GM19238 (cell line): ENCODE results near the gene TLR7.

Experiments used
- DNase-seq: peaks from one replicate; pipeline ENCODE4 v3.0.0; 2011; ENCODE audit warnings: low spot score; ENCODE audit not compliant: insufficient read length

Gene TLR7

GRCh38 chrX:12866451-12867377, at the start of gene TLR7:
Gene TLR7, plus strand, starts transcription at chrX:12867072. Its CDS starts 507 bp downstream, at chrX:12867579.
- no peak for DNase-seq

DNA sequence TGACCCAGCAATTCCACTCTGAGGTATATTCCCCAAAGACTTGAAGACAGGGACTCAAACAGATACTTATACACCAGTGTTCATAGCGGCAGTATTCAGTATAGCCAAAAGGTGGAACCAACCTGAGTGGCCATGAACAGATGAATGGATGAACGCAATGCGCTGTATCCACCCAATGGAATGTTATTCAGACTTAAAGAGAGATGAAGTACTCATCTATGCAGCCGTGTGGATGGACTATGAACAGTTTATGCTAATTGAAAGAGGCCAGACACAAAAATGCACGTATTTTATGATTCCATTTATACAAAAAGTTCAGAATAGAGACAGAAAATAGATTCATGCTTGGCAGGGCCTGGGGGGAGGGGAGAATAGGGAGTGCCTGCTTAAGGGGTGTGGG, 49.3 kb upstream of the TLR7 start:
- no peak for DNase-seq

GRCh38 chrX:12819222-12819621, 47.6 kb upstream of the TLR7 start:
- no peak for DNase-seq

DNA sequence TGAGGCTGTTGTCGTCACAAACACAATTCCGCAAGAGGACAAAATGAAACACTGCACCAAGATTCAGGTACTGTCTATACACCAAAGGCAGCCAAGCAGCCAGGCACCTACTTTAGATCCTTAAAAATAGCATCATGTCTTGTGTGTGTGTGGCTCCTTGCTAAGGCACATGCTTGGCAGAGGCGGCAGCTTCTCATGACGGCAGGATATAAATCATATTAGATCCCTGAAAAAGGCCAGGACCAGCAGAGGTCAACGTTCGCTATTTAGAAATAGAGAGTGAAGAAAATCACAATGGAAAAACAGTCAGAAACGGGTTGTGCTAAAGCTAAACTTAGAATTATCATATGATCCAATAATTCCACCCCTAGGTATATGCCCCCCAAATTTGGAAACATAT, 46.1 kb upstream of the TLR7 start:
- no peak for DNase-seq

- no peak for DNase-seq
Observed at GRCh38 chrX:12824944-12825343, 41.9 kb upstream of the TLR7 start.

DNA sequence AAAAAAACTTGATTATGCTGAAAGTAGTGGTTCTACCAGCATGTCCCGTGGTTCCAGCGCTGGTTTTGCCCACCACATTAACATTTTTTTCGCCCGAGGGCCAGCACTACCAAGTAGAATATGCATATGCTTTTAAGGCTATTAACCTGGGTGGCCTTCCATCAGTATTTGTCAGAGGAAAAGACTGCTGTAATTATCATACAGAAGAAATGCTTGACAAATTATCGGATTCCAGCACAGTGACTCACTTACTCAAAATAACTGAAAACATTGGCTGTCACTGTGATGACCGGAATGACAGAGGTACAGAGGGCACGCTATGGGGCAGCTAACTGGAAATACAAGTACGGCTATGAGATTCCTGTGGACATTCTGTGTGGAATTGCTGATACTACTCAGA, 41.1 kb upstream of the TLR7 start:
- DNase-seq = no peak

DNA sequence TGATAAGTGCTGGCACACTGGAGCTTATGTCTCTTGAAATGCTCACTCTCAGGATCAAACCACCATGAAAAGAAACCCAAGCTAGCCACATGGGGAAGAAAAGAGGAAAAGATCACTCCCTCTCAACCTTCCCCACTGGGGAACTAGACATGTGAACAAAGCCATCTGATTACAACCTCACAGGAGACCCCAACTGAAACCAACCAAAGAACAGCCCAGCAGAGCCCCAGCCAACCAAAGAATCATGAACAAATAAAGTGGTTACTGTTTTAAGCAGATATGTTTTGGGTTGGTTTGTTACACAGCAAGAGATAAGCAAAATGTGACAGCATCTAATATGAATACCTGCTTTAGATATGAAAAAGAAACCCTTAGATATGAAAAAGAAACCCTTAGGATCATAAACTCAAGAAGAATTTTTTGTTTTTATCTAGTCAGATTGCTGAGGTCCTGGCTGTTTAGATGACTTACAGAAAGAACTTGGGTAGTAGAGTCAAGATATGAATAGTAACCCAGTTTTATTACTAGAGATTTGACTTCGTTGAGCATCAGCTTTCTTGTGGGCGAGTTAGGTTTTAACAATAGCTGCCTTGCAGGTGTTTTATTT, 23.7 kb upstream of the TLR7 start:
- no peak for DNase-seq

DNA sequence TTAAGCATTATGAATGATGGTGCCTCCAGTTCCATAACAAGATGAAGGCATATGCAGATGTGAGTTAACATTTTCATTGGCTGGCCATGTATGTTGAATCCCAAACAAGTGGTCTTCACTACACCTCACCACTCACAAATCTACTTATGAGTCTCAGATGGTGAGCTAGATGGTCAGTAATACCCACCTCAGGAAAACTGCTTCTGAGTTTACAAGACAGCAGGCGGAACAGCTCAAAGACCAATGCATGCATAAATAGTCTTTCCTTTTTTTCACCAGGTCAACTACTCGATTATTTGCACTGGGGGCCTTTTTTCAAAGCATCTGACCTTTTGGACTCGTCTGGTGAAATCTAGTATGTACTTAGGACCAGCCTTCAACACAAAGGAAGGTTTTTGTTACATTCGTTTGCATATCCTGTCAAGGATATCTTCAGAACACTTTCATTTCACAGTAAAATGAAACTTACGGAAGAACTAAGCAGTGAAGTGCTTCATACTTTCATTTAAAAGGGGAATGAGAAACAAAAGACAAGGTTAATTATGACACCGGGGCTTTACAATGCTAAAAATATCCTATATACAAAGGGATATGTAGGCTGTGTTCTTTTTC, 23.1 kb upstream of the TLR7 start:
- no peak for DNase-seq

GRCh38 chrX:12844319-12844718, 22.6 kb upstream of the TLR7 start:
- no peak for DNase-seq

GRCh38 chrX:12865359-12865758, 1.5 kb upstream of the TLR7 start:
- DNase-seq = no peak

DNA sequence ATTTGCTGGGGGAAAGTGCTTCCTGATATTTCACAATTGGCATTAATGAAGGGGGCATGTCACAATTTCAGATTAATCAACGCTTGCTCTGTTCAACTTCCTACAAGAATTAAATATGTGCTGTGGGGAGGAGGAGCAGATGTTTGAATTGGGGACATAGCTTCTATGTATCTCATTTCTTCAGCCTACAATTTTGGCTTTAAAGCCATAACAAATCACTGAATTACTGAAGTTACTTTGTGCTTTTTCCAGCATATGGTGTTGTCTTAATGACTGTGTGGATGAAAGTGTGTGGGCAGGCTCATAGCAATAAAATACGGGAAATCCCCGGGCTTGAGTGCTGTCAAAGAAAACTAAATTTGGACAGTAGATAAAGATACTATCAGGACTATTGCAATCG, 813 bp downstream of the TLR7 start:
- DNase-seq = no peak

- DNase-seq = no peak
Observed at GRCh38 chrX:12868747-12869146, 1.9 kb downstream of the TLR7 start.

DNA sequence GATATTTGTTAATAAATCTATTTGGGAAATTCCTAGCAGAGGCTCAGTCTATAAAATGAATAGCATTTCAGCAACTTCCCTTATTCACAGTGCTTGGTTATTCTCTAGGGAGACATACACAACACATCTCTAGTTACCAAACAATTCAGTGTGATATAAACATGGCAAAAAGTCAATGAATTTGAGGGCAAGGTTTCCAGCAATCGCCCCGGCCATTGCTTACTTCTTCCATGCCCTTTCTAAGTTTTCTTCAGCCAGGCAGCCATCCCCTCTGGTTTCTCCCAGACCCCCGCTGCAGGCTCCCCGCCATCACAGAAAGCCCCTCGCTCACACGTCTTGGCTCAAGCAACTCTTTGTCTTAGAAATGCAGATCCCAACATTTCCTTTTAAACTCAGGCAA, 4.4 kb downstream of the TLR7 start:
- no peak for DNase-seq

DNA sequence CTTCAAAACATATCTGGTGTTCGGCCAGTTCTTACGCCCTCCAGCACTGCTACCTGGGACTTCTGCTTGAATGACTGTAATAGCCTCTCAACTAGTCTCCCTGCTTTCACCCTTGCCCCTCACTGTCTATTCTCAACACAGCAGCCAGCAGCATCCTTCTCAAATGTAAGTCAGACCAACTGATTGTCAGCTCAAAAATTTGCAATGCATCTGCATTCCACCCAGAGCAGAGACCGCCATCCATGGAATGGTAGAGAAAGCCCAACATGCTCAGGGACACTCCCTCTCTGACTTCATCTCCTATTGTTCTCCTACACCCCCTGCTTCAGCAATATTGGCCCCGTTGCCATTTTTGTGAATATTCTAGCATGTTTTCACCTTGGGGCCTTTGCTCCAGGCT, 5.9 kb downstream of the TLR7 start:
- no peak for DNase-seq

- no peak for DNase-seq
Observed at GRCh38 chrX:12874581-12874980, 7.7 kb downstream of the TLR7 start.

GRCh38 chrX:12877386-12877785, 10.5 kb downstream of the TLR7 start:
- DNase-seq = no peak

DNA sequence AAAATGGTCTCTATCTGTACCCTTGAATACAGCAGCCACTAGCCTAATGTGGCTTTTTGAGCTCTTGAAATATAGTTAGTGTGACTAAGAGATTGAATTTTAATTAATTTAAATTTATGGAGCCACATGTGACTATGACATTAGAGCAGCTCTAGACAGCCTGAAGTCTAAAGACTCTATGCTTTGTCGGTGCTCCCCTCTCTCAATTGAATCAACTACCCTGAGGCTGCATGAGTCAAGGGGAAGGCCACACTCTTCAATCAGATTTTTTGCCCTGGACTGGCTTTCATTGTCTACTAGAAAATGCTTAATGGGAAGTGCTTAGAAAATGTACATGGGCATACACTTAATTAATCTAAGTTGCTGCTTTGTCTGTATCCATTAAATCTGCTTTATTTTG, 11.7 kb downstream of the TLR7 start:
- no peak for DNase-seq

DNA sequence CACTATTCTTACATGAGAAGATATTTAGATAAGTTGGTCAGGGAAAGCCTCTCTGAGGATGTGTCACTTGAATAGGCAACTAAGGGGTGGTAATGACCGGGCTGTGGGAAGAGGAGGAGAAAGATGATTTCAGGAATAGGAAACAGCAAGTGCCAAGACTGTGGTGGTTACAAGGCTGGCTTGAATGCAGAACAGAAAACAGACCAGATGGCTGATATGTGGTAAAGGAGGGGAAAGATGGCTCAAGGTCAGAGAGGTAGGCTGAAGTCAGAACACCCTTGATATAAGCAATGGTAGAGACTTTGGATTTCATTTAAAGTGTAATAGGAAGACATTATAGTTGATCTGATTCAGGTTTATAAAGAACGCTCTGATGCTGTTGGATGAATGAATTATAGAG, 15.0 kb downstream of the TLR7 start:
- no peak for DNase-seq

DNA sequence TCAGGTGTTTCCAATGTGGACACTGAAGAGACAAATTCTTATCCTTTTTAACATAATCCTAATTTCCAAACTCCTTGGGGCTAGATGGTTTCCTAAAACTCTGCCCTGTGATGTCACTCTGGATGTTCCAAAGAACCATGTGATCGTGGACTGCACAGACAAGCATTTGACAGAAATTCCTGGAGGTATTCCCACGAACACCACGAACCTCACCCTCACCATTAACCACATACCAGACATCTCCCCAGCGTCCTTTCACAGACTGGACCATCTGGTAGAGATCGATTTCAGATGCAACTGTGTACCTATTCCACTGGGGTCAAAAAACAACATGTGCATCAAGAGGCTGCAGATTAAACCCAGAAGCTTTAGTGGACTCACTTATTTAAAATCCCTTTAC, 18.6 kb downstream of the TLR7 start:
- no peak for DNase-seq

DNA sequence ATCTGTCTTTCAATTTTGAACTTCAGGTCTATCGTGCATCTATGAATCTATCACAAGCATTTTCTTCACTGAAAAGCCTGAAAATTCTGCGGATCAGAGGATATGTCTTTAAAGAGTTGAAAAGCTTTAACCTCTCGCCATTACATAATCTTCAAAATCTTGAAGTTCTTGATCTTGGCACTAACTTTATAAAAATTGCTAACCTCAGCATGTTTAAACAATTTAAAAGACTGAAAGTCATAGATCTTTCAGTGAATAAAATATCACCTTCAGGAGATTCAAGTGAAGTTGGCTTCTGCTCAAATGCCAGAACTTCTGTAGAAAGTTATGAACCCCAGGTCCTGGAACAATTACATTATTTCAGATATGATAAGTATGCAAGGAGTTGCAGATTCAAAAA, 19.7 kb downstream of the TLR7 start:
- DNase-seq = no peak

- DNase-seq = no peak
Observed at GRCh38 chrX:12887141-12887540, 20.3 kb downstream of the TLR7 start.

- no peak for DNase-seq
Observed at GRCh38 chrX:12887767-12888166, 20.9 kb downstream of the TLR7 start.

- no peak for DNase-seq
Observed at GRCh38 chrX:12890467-12890866, 23.6 kb downstream of the TLR7 start.
